ENCODE measurements around the gene PLB1.

PLB1 gene

GRCh38 chr2:28615706-28616105, 119.8 kb downstream of the PLB1 start:
- TF ChIP-seq CTCF (IDR thresholded peaks at IDR 0.05) = no peak

- no peak for TF ChIP-seq CTCF (IDR thresholded peaks at IDR 0.05)
Observed at GRCh38 chr2:28616396-28616999, 120.6 kb downstream of the PLB1 start.

- no peak for TF ChIP-seq CTCF (IDR thresholded peaks at IDR 0.05)
Observed at GRCh38 chr2:28617502-28618184, 121.8 kb downstream of the PLB1 start.

- no peak for TF ChIP-seq CTCF (IDR thresholded peaks at IDR 0.05)
Observed at GRCh38 chr2:28618221-28619141, 122.6 kb downstream of the PLB1 start.

- no peak for TF ChIP-seq CTCF (IDR thresholded peaks at IDR 0.05)
Observed at GRCh38 chr2:28619213-28620196, 123.6 kb downstream of the PLB1 start.

GRCh38 chr2:28620291-28620793, 124.5 kb downstream of the PLB1 start:
- TF ChIP-seq CTCF (IDR thresholded peaks at IDR 0.05) = no peak

All from LNCAP (cell line).